Lower lobe of right lung (tissue), 2 donors: ENCODE results near the gene KRT78. TPM values are rescaled to one million over a fixed set of nuclear protein-coding genes. Genes with fewer than 3 reads are reported as not detected.

Experiments used
- ATAC-seq, 2 donors: fragments of 200-7000 bp; cut with Tn5 transposase; one replicate each; pipeline ENCODE4 v1.9.1; 2020 to 2022; ENCODE audit warnings: mild to moderate bottlenecking in 2 of 2, moderate library complexity in 2 of 2
- DNase-seq: peaks from one replicate; pipeline ENCODE4 v3.0.0-alpha.2; 2020
- H3K27ac ChIP-seq: fragments of 200-600 bp; one replicate; pipeline ENCODE4 v1.8.0; 2022
- H3K27me3 ChIP-seq: fragments of 200-600 bp; one replicate; pipeline ENCODE4 v1.8.0; 2022; ENCODE audit warnings: low read depth
- H3K36me3 ChIP-seq: fragments of 200-600 bp; one replicate; pipeline ENCODE4 v1.8.0; 2022; ENCODE audit warnings: mild to moderate bottlenecking
- H3K4me1 ChIP-seq: fragments of 200-600 bp; one replicate; pipeline ENCODE4 v1.8.0; 2022
- H3K4me3 ChIP-seq: fragments of 200-600 bp; one replicate; pipeline ENCODE4 v1.8.0; 2022; ENCODE audit warnings: mild to moderate bottlenecking
- H3K9me3 ChIP-seq: fragments of 200-600 bp; one replicate; pipeline ENCODE4 v1.8.0; 2022
- CTCF ChIP-seq: fragments of 200-600 bp; IDR thresholded peaks from one replicate; pipeline ENCODE4 v1.8.0; 2022; ENCODE audit warnings: antibody characterized with exemption, mild to moderate bottlenecking
- intact Hi-C: fragments of 100-400 bp; cut with DNase I; formaldehyde crosslinking; loops from one replicate; pipeline ENCODE4 v1.11.0; 2022
- total RNA-seq: library from RNA; stranded (reverse); fragmentation: NEBNext Ultra II Directional; extraction: Animal tissue kit (Norgen Biotek cat#: 25700); gene quantifications from one replicate; pipeline ENCODE4 v1.2.1, GENCODE V29; 2021
- donor health status: DM: no; HTN: yes; CAD: no; lungs with severe emphysema.

KRT78 gene
- total RNA-seq, 1 donor from 2014 or later, result not detected

GRCh38 chr12:52831251-52831650, 17.5 kb downstream of the KRT78 start:
- H3K9me3 ChIP-seq, result no peaks in the 10 kb centered on the region
- no peak for DNase-seq
- H3K4me1 ChIP-seq, result no peaks in the 10 kb centered on the region
- ATAC-seq, result no peak
- TF ChIP-seq CTCF, result no peak
- H3K27ac ChIP-seq, result no peak overlapping the region
- H3K36me3 ChIP-seq, result no peaks in the 10 kb centered on the region
- intact Hi-C loops, result no loop called here
- no peak overlapping the region for H3K4me3 ChIP-seq
- H3K27me3 ChIP-seq, result peaks cover 9% of the 10 kb centered on the region

GRCh38 chr12:52829986-52830770, 18.6 kb downstream of the KRT78 start:
- Histone ChIP-seq H3K9me3 (no peaks in the 10 kb centered on the region), H3K36me3 (no peaks in the 10 kb centered on the region), H3K4me3 (no peak overlapping the region), H3K4me1 (no peaks in the 10 kb centered on the region), H3K27ac (no peak overlapping the region), H3K27me3 (peaks cover 7% of the 10 kb centered on the region)
- ATAC-seq, result no peak
- no peak for DNase-seq
- intact Hi-C loops, result no loop called here
- TF ChIP-seq CTCF, result no peak

GRCh38 chr12:52828591-52829021, 20.2 kb downstream of the KRT78 start:
- Histone ChIP-seq H3K36me3 (no peaks in the 10 kb centered on the region), H3K9me3 (no peaks in the 10 kb centered on the region), H3K4me1 (no peaks in the 10 kb centered on the region), H3K4me3 (no peak overlapping the region), H3K27ac (no peak overlapping the region), H3K27me3 (no peaks in the 10 kb centered on the region)
- intact Hi-C loops, result no loop called here
- ATAC-seq, result no peak
- TF ChIP-seq CTCF, result no peak
- DNase-seq, result no peak

DNA sequence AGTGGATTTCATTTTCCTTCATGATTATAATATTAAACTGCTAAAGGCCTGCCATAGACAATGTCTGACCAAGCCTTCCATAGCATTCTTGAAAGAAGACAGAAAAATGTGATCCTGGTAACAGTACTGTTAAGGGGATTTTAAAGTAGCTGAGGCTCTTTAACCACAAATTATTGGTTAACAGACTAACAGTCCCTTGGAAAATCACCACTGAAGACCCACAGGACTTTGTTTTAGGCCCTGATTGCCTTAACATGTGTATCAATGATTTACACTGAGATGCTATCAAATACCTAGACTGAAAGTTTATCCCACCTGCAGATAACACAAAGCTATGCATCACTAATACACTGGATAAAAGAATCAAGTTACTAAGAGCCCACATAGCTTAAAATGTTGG, 20.6 kb downstream of the KRT78 start:
- no peak for ATAC-seq
- no peaks in the 10 kb centered on the region for H3K27me3 ChIP-seq
- no peak overlapping the region for H3K4me3 ChIP-seq
- DNase-seq, result no peak
- intact Hi-C loops, result no loop called here
- H3K4me1 ChIP-seq, result no peaks in the 10 kb centered on the region
- H3K27ac ChIP-seq, result no peak overlapping the region
- H3K36me3 ChIP-seq, result no peaks in the 10 kb centered on the region
- H3K9me3 ChIP-seq, result no peaks in the 10 kb centered on the region
- no peak for TF ChIP-seq CTCF

DNA sequence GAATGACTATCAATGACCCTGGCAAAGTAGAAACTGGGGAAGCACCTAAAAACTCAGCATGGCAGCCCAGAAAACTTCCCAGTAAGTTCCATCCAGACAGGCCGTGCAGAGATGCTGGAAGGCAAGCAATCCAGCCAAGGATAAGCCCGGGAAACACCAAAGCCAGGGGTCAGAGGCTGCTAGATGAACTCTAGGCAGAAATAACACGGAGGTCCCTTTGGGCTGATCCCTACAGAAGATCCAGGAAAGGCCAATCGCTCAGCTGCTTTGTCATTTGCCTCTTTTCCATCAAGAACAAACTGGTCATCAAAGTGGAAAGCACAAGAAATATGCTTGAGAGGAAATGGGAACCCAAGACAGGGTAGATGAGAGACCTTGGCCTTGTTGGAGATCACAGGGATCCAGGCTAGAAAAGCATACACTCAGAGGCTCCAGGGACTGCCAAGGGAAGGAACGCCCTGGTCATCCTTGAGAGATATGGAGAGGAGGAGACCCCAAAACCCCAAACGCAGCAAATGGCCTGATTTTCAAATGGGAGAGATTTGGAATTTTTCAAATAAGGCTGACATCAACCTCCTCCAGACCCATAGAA, 21.2 kb downstream of the KRT78 start:
- H3K4me1 ChIP-seq, result no peaks in the 10 kb centered on the region
- intact Hi-C loops, result no loop called here
- H3K36me3 ChIP-seq, result no peaks in the 10 kb centered on the region
- H3K27me3 ChIP-seq, result no peaks in the 10 kb centered on the region
- H3K27ac ChIP-seq, result no peak overlapping the region
- DNase-seq (no peak), ATAC-seq (no peak)
- no peaks in the 10 kb centered on the region for H3K9me3 ChIP-seq
- H3K4me3 ChIP-seq, result no peak overlapping the region
- no peak for TF ChIP-seq CTCF
